ENCODE results near the gene TMEM141. TPM values are rescaled to one million over a fixed set of nuclear protein-coding genes. Genes with fewer than 3 reads are reported as not detected.

Gene TMEM141
- polyA plus RNA-seq, 1 of the 3 experiments (the other 2 are of a cell fraction) = 112 TPM

GRCh38 chr9:136762221-136762691, 28.9 kb upstream of the TMEM141 start:
- Histone ChIP-seq H3K9ac (no peak overlapping the region), H3F3A (replicated peaks; ENCODE audit: insufficient read depth) (no peaks in the 10 kb centered on the region), H3K79me2 (ENCODE audit: insufficient read depth) (no peaks in the 10 kb centered on the region), H3K27ac (ENCODE audit: low read depth in 2 of 2, low read length in 1 of 2) (no peak overlapping the region), H3K4me2 (no peak overlapping the region), H3K4me3 (ENCODE audit: low read depth in 2 of 2, low read length in 1 of 2) (no peak overlapping the region), H3K4me1 (ENCODE audit: control insufficient read depth in 1 of 2, insufficient read depth in 2 of 2, low read depth in 1 of 2, low read length in 1 of 2) (peaks cover 0 to 16% of the 10 kb centered on the region in 2 experiments; a peak in 1 of 4 replicates), H3K36me3 (replicated peaks in 1 of 2; ENCODE audit: control insufficient read depth in 1 of 2, insufficient read depth in 2 of 2, low read length in 1 of 2) (no peaks in the 10 kb centered on the region), H3K27me3 (ENCODE audit: insufficient read depth) (no peaks in the 10 kb centered on the region; the same call in 1 of the 2 replicates), H3K9me2 (no peaks in the 10 kb centered on the region), H2AFZ (ENCODE audit: low read depth) (no peak overlapping the region), H3K9me3 (no peaks in the 10 kb centered on the region), H4K20me1 (ENCODE audit: insufficient read depth) (no peaks in the 10 kb centered on the region)
- POLR2A ChIA-PET = interaction anchor here (0.6 kb wide), 1 partner anchor 395 kb away, joined by 3 read pairs; no protein-coding TSS in a partner anchor
- 96% methylated on average over 11 of the region's 17 CpGs for WGBS (ENCODE audit: low lambda C conversion rate)
- no peak for TF ChIP-seq PBX3 (IDR thresholded peaks at IDR 0.05)
- TF ChIP-seq RXRA (IDR thresholded peaks at IDR 0.05; ENCODE audit: borderline replicate concordance, low read depth) = no peak
- TF ChIP-seq SIN3A (IDR thresholded peaks at IDR 0.05; ENCODE audit: borderline replicate concordance, low read depth, low read length) = no peak
- TF ChIP-seq USF1 (IDR thresholded peaks at IDR 0.05; ENCODE audit: borderline replicate concordance, low read depth) = no peak
- no peak for TF ChIP-seq EP300 (IDR thresholded peaks at IDR 0.05; ENCODE audit: borderline replicate concordance in 1 of 2, low read depth in 1 of 2, low read length in 1 of 2)
- TF ChIP-seq FOXJ3 (CRISPR knock-in tag; IDR thresholded peaks at IDR 0.05) = no peak
- no peak for TF ChIP-seq MAX (IDR thresholded peaks at IDR 0.05; ENCODE audit: low read depth)
- TF ChIP-seq ELF1 (IDR thresholded peaks at IDR 0.05) = no peak
- TF ChIP-seq POLR2AphosphoS5 (IDR thresholded peaks at IDR 0.05; ENCODE audit: low read depth, low read length) = no peak
- TF ChIP-seq SMC3 (IDR thresholded peaks at IDR 0.05; ENCODE audit: low read depth, low read length) = no peak
- TF ChIP-seq TAF1 (IDR thresholded peaks at IDR 0.05; ENCODE audit: borderline replicate concordance, low read depth, low read length) = no peak
- no peak for TF ChIP-seq USF2 (IDR thresholded peaks at IDR 0.05; ENCODE audit: borderline replicate concordance, low read depth, low read length)
- TF ChIP-seq EZH2phosphoT487 (IDR thresholded peaks at IDR 0.05; ENCODE audit: borderline replicate concordance, low read depth) = no peak
- TF ChIP-seq NRF1 (IDR thresholded peaks at IDR 0.05; ENCODE audit: low read depth, low read length) = no peak
- TF ChIP-seq MXI1 (IDR thresholded peaks at IDR 0.05; ENCODE audit: low read depth, low read length) = no peak
- CTCF ChIA-PET = interaction anchor here (0.6 to 3.5 kb wide), 8 partner anchors 13 to 661 kb away, joined by 3 to 19 read pairs (median 3); partner anchors contain the start of genes EXD3, LCN6 and NOXA1
- DNase-seq = no peak
